Stimulated activated memory B cell treated with anti-CD40 and anti-IgM and Interleukin-4, amounts not matched to agents 10 μg/mL and 1 μg/mL and 100 μg/mL, for 72 hours (primary cell): Measurements from ENCODE around the gene NNMT.
A peak's percentile ranks its signal among the peaks of the same experiment; 100 is the strongest.

Source experiments
- ATAC-seq: fragments of 150-1000 bp; cut with Tn5 transposase; 2 replicates; pipeline ENCODE4 v1.10.0; 2021
- H3K27ac Mint-ChIP-seq: one replicate; pipeline ENCODE4 v1.8.0; 2022; ENCODE audit warnings: mild to moderate bottlenecking, mixed read lengths
- H3K27me3 Mint-ChIP-seq: one replicate; pipeline ENCODE4 v1.8.0; 2022; ENCODE audit warnings: mixed read lengths
- H3K36me3 Mint-ChIP-seq: one replicate; pipeline ENCODE4 v1.8.0; 2022; ENCODE audit warnings: mixed read lengths
- H3K4me1 Mint-ChIP-seq: one replicate; pipeline ENCODE4 v1.8.0; 2022; ENCODE audit warnings: mixed read lengths
- H3K4me3 Mint-ChIP-seq: one replicate; pipeline ENCODE4 v1.8.0; 2022; ENCODE audit warnings: mild to moderate bottlenecking, moderate library complexity, mixed read lengths
- H3K9me3 Mint-ChIP-seq: one replicate; pipeline ENCODE4 v1.8.0; 2022; ENCODE audit warnings: mixed read lengths

The NNMT gene

DNA sequence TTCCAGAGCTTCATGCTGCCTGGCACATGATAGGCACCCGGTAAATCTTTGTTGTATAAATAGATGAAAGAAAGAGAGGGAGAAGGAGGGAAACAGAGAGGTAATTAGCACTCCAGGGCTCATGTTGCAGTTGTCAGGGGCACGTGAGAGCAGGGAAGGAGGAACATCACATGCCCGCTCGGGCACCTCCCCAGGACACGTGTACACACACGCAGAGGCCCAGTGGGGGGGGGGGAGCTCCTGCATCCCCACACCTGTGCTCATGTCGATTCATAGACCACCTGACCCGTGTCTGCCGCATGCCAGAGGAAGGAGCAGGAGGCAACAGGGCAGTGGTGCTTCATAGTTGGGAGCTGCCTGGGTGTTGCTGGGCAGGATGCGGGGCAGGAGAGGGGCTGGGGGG is 37.1 kb upstream of the NNMT start:
- H3K27me3 Mint-ChIP-seq: no peaks in the 10 kb centered on the region
- H3K36me3 Mint-ChIP-seq: no peaks in the 10 kb centered on the region
- peak overlapping the region; percentile 67 for H3K27ac Mint-ChIP-seq
- ATAC-seq: no peak
- peaks cover 26% of the 10 kb centered on the region for H3K4me1 Mint-ChIP-seq
- H3K4me3 Mint-ChIP-seq: no peak overlapping the region
- no peaks in the 10 kb centered on the region for H3K9me3 Mint-ChIP-seq

DNA sequence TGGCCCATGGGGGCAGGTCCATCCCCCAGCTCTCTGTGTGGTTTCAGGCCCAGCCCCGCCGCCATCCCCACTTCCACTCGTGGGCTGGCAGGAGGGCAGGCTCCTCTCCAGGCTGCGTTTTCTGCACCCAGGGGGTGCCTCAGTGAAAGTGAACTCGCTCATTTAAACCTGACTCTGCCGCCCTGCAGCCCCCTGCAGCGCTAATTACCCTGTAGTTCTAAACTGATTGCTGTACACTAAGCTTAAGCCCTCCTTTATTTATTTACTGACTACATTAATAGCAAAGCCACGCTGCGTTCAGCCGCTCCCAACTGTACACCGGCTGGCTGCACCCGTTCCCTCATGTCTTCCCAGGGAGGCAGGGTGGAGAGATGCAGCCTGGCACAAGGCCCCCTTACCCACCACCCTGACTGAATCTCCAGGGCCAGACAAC is 36.6 kb upstream of the NNMT start:
- no peaks in the 10 kb centered on the region for H3K9me3 Mint-ChIP-seq
- H3K4me3 Mint-ChIP-seq: no peak overlapping the region
- no peak for ATAC-seq
- H3K4me1 Mint-ChIP-seq: peaks cover 26% of the 10 kb centered on the region
- H3K36me3 Mint-ChIP-seq: no peaks in the 10 kb centered on the region
- peak overlapping the region; percentile 67 for H3K27ac Mint-ChIP-seq
- no peaks in the 10 kb centered on the region for H3K27me3 Mint-ChIP-seq

DNA sequence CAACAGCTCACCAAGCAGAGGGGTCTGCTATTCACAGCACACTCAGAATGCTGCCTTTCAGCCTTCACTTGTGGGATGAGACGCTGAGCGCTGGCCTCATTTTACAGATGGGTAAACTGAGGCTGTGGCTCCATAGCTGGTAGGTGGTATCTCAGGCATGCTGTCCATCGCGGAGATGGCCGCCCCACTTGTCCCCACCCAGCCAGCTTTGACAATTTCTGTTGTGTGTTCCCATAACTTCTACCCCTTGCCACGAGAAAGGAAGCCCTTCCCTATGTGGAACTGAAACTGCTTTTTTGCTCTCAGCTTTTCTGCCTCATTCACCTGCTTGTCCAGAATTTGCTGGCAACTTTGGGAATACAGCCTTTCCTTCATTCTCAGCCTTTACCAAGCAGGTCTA is 36.1 kb upstream of the NNMT start:
- no peak overlapping the region for H3K4me3 Mint-ChIP-seq
- H3K27ac Mint-ChIP-seq: peak overlapping the region; percentile 67
- no peak for ATAC-seq
- peaks cover 26% of the 10 kb centered on the region for H3K4me1 Mint-ChIP-seq
- no peaks in the 10 kb centered on the region for H3K9me3 Mint-ChIP-seq
- H3K27me3 Mint-ChIP-seq: no peaks in the 10 kb centered on the region
- no peaks in the 10 kb centered on the region for H3K36me3 Mint-ChIP-seq

DNA sequence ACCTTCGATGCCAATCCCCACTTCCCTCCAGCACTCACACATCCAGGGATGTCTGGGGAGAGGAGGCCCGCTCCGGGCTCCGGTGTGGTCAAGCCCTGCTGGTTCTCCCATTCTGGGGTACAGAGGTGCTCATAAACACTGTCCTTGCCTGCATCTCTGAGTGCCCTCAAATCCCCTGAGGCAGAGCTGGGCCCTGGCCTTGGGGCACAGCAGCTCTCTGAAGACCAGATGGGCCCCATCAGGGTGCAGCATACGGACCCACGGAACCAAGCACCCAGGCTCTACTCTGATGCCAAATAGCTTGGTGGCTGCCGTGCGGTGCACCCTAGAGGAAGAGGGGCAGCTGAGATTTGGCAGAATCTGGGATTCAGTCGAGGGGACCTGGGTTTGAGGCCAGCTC is 35.7 kb upstream of the NNMT start:
- Mint-ChIP-seq H3K36me3 (no peaks in the 10 kb centered on the region), H3K4me3 (no peak overlapping the region), H3K27ac (peak overlapping the region; percentile 67), H3K9me3 (no peaks in the 10 kb centered on the region), H3K27me3 (no peaks in the 10 kb centered on the region), H3K4me1 (peaks cover 26% of the 10 kb centered on the region)
- peak; percentile 17 for ATAC-seq

DNA sequence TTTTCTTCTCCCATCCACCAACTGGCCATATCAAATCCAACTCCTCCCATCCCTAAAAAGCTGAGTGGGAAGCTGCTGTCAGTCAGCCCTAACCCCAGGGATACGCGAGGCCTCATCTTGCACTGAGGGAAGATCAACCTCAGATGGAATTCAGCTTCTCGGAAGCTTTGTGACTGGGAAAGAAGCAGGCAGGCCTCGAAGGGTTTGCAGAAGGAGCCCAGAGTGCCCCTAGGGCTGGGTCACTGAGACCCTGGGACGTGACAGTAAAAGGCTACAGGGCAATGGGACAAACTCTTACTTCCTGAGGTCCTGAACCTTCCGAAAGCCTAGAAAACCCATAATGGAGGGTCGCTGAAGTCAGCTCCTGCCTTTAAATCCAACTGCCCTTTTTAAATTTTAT is 34.4 kb upstream of the NNMT start:
- Mint-ChIP-seq H3K27ac (no peak overlapping the region), H3K9me3 (no peaks in the 10 kb centered on the region), H3K36me3 (no peaks in the 10 kb centered on the region), H3K27me3 (no peaks in the 10 kb centered on the region), H3K4me1 (peaks cover 26% of the 10 kb centered on the region), H3K4me3 (no peak overlapping the region)
- ATAC-seq: no peak

DNA sequence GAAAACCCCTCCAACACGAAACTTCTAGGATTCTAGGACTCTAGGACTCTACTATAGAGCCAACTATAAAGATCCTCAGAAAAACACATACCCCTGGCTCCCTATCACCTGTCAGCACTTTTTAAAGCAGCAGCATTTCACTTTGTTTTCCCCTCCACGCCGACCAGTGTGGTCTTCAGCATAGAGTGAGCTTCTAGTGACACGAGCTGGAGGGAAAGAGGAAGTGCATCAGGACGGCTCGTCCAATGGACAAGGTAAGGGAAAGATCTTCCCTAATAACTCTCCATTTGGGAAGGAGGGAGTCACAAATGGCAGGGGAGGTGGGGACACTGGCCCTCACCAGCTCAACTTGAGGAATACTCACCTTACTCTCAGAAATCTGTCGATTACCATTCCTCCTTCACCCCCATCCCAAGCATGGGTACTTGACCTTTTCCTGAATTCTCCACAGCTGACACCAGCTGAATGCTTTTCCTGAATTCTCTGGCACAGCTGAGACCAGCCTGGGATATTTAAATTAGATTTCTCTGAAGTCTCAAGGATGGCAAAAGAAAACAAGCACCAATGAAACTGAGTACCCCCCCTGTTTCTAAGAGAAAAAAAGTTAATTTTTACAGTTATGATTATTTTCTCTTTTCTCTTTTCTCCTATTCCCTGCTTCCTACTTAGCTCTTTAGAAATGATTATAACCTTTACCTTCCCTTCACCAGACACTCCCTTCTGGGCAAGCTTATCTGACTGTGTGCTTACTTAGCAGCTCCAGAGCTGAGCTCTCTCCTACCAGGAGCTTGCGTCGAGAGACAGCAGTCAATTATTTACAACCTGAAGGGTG is 33.3 kb upstream of the NNMT start:
- no peak overlapping the region for H3K27ac Mint-ChIP-seq
- H3K4me1 Mint-ChIP-seq: peaks cover 26% of the 10 kb centered on the region
- H3K4me3 Mint-ChIP-seq: no peak overlapping the region
- H3K36me3 Mint-ChIP-seq: no peaks in the 10 kb centered on the region
- no peak for ATAC-seq
- H3K27me3 Mint-ChIP-seq: peaks cover 7% of the 10 kb centered on the region
- no peaks in the 10 kb centered on the region for H3K9me3 Mint-ChIP-seq

DNA sequence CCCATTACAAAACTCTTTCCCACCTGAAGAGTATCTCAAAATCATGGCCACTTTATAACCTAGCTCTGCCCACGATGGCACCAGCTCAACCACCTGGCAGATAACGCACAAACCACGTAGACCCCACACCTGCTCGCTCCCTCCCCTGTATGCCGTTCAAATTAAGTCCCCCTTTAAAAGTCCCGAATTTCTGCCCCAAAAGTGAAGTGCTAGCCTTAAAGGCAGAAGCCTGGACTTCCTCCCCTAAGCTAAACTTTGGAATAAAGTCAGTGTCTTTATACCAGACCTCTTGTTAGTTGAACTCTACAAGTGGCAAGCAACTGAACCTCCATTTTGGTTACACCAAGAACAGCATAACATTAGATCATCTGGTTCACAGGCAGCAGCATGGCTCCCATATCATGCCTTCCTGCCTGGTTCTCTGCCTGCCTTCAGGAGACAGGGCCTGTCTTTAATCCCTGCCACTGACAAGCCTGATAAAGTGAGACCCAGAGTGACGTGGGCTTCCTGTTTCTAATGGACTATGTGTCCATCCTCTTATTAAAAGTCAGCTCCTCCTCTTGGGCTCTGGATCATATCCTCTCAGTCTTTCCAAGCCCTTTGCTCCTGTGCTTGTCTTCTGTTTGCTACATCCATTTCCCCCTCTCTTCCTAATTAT is 32.6 kb upstream of the NNMT start:
- H3K36me3 Mint-ChIP-seq: no peaks in the 10 kb centered on the region
- H3K4me1 Mint-ChIP-seq: peaks cover 22% of the 10 kb centered on the region
- no peaks in the 10 kb centered on the region for H3K9me3 Mint-ChIP-seq
- H3K27me3 Mint-ChIP-seq: peaks cover 8% of the 10 kb centered on the region
- H3K27ac Mint-ChIP-seq: no peak overlapping the region
- no peak for ATAC-seq
- no peak overlapping the region for H3K4me3 Mint-ChIP-seq

DNA sequence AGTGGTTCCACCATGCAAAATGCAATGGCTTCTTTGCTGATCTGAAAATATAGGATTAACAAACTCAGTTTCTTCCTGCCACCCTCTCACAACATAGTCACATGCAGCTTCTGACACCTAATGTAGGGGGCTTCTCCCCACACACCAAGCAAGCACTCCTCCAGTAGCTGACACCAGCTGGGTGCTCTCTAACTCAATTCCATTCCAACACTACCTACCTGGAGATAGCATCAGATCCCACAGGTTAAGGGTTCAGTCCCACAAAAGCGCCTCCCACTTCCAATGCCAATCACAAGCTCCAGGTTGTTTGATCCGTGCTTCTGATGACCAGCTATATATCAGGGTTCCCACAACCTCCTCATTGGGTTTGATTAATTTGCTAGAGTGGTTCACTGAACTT is 31.8 kb upstream of the NNMT start:
- Mint-ChIP-seq H3K4me1 (peaks cover 16% of the 10 kb centered on the region), H3K36me3 (no peaks in the 10 kb centered on the region), H3K4me3 (no peak overlapping the region), H3K9me3 (no peaks in the 10 kb centered on the region), H3K27ac (no peak overlapping the region), H3K27me3 (peaks cover 12% of the 10 kb centered on the region)
- ATAC-seq: no peak

DNA sequence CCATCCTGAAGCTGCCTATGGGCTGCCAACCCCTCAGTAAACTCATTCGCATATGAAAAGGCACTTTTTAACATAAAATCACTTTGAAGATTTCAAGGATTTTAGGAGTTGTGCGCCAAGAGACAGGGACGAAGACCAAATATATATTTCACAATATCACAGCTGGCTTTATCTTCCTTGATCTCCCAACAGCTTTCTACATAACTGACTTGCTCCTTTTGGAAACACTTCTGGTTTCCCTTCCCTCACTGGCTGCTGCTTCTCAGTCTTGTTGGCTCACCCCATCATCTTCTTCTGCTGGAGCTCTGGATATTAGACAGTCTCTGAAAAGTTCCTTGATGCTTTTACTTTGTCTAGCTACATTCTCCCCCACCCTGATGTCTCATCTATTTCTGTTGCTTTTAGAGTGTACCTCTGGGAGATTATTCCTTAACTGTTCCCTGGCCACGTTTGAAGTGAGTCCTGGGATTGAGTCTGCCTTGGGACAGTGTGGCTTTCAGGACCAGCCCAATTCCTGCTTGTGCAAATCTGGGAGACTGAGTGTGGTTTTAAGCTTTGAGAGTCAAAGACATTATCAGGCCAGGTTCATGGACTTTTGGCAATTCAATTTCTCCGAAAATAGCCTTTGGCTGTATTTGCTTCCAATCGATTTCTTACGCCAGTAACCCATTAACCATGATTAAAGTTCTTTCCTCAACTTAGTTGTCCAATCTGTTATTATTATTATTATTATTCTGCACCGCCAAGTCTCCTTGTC is 30.9 kb upstream of the NNMT start:
- peaks cover 8% of the 10 kb centered on the region for H3K4me1 Mint-ChIP-seq
- ATAC-seq: no peak
- no peak overlapping the region for H3K27ac Mint-ChIP-seq
- peaks cover 17% of the 10 kb centered on the region for H3K27me3 Mint-ChIP-seq
- H3K9me3 Mint-ChIP-seq: no peaks in the 10 kb centered on the region
- no peak overlapping the region for H3K4me3 Mint-ChIP-seq
- no peaks in the 10 kb centered on the region for H3K36me3 Mint-ChIP-seq

DNA sequence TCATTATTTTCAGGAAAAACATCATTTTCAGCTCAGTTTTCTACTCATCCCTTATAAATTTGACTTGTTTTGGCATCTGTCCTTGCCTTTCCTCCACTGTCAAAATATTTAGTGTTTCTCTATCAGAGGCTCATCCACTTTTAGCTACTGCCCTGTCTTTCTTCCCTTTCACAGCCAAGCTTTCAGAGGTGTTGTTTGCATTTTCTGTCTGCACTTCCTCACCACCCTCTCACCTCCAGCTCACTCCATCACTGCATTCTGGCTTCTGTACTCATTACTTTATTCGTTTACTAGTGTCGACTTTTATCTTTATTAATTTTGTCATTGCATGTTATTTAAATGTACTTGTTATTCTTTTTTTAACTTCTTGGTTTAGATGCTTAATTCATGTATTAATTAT is 26.7 kb upstream of the NNMT start:
- no peak overlapping the region for H3K4me3 Mint-ChIP-seq
- no peaks in the 10 kb centered on the region for H3K4me1 Mint-ChIP-seq
- no peaks in the 10 kb centered on the region for H3K9me3 Mint-ChIP-seq
- peaks cover 42% of the 10 kb centered on the region for H3K27me3 Mint-ChIP-seq
- H3K27ac Mint-ChIP-seq: no peak overlapping the region
- ATAC-seq: no peak
- no peaks in the 10 kb centered on the region for H3K36me3 Mint-ChIP-seq

DNA sequence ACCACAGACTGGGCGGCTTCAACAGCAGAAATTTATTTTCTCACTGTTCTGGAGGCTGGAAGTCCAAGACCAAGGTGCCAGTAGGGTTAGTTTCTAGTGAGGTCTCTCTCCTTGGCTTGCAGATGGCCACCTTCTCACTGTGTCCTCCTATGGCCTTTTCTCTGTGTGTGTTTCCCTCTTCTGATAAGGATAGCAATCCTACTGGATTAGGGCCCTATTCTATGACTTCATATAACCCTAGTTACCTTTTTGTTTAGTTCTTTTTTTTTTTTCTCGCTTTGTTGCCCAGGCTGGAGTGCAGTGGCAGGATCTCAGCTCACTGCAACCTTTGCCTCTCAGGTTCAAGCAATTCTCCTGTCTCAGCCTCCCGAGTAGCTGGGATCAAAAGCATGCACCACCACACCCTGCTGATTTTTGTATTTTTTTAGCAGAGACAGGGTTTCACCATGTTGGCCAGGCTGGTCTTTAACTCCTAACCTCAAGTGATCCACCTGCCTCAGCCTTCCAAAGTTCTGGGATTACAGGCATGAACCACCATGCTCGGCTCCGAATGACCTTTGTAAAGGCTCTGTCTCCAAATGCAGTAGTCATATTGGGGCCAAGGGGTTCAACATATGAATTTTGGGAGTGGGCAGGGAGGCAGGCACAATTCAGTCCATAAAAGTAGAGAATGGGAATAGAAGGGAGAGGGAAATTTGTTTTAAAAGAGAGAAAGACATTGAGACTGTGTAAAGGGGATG is 25.5 kb upstream of the NNMT start:
- Mint-ChIP-seq H3K27ac (no peak overlapping the region), H3K4me3 (no peak overlapping the region), H3K9me3 (no peaks in the 10 kb centered on the region), H3K27me3 (peaks cover 52% of the 10 kb centered on the region), H3K4me1 (no peaks in the 10 kb centered on the region), H3K36me3 (no peaks in the 10 kb centered on the region)
- ATAC-seq: no peak

DNA sequence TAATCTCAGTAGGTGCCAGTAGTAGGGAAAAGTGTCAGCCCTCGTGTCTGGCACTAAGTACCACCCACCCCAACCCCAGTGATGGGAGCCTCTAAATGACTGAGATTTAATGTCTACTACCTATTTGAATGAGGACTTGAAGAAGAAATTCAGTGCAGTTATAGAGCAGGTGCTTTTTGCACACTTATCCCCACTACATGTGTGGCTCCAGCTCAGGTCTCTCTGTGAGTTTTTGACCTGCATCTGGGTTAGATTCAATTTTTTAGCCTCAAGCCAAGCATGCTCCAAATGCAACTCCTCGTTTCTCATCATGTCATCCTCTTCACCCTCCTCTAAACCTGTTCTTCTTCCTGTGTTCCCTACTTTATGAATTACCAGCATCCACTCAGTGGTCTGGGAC is 24.9 kb upstream of the NNMT start:
- Mint-ChIP-seq H3K4me1 (no peaks in the 10 kb centered on the region), H3K36me3 (no peaks in the 10 kb centered on the region), H3K27ac (no peak overlapping the region), H3K4me3 (no peak overlapping the region), H3K9me3 (no peaks in the 10 kb centered on the region), H3K27me3 (peaks cover 54% of the 10 kb centered on the region)
- ATAC-seq: no peak

DNA sequence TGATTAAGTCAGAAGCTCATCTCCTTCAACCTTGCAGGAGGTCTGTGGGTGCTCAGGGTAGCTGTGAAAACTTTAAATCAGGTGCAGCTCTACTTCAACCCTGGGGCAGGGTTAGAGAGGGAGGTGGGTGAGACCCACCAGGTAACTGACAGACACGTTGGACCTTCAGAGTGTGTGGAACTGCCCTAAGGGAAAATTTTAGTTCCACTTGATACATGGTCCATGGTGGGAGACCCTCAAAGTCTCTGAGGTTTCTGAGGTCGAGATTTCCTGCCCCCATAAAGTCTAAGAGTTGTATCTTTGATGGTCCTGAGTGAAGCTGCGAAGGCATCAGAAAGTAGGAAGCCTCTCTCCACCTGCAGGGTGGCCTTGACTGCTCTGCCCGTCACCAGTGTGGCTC is 23.9 kb upstream of the NNMT start:
- Mint-ChIP-seq H3K9me3 (no peaks in the 10 kb centered on the region), H3K27ac (no peak overlapping the region), H3K27me3 (peaks cover 53% of the 10 kb centered on the region), H3K4me3 (no peak overlapping the region), H3K4me1 (no peaks in the 10 kb centered on the region), H3K36me3 (no peaks in the 10 kb centered on the region)
- no peak for ATAC-seq

DNA sequence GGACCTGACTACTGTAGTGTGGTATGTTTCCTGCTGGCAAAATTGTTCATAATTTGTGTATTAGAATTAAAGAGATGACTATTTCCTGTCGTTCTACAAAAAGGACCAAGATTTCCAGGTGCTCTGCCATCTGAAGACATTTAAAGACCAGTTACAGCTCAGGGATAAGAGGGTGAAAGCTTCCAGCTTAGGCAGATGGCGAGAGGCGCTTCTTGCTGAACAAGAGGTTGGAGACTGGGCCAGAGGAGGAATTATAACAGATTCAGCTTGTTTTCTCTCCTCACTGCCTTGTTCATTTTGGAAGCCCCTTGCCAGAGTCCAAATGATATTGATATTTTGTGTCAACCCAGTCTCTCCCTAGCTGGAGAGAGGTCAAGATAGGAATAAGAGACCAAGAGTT is 23.1 kb upstream of the NNMT start:
- ATAC-seq: no peak
- no peak overlapping the region for H3K4me3 Mint-ChIP-seq
- peaks cover 49% of the 10 kb centered on the region for H3K27me3 Mint-ChIP-seq
- no peak overlapping the region for H3K27ac Mint-ChIP-seq
- H3K9me3 Mint-ChIP-seq: no peaks in the 10 kb centered on the region
- H3K36me3 Mint-ChIP-seq: no peaks in the 10 kb centered on the region
- no peaks in the 10 kb centered on the region for H3K4me1 Mint-ChIP-seq
